ENCODE measurements around the gene ARFRP1. TPM values are rescaled to one million over a fixed set of nuclear protein-coding genes. Genes with fewer than 3 reads are reported as not detected.

ARFRP1 gene
- total and polyA plus RNA-seq, 2 of the 13 experiments (the other 11 are each of a cell fraction or from before 2014, with no cell fraction given), result 32.0 to 51.1 TPM

- TF ChIP-seq SRSF1 (optimal IDR thresholded peaks at IDR 0.05; ENCODE audit: low read depth, low read length) (peak; percentile 9), HNF4G (IDR thresholded peaks at IDR 0.05; ENCODE audit: borderline replicate concordance, low read depth, low read length) (no peak), HNF4G (CRISPR knock-in tag; IDR thresholded peaks at IDR 0.05; ENCODE audit: borderline replicate concordance, low read depth) (0 out of 2 replicates have a peak, but pooled peaks have one; percentile 10), PCBP1 (IDR thresholded peaks at IDR 0.05; ENCODE audit: borderline replicate concordance, low read depth, low read length) (peak; percentile 29; the same call in 1 of the 2 replicates), PHF8 (CRISPR knock-in tag; IDR thresholded peaks at IDR 0.05) (no peak), NR2C2 (CRISPR knock-in tag; IDR thresholded peaks at IDR 0.05; ENCODE audit: borderline replicate concordance) (no peak; the same call in 1 of the 2 replicates), JUND (CRISPR knock-in tag; IDR thresholded peaks at IDR 0.05) (no peak), CAMTA2 (CRISPR knock-in tag; IDR thresholded peaks at IDR 0.05; ENCODE audit: borderline replicate concordance) (0 out of 2 replicates have a peak, but pooled peaks have one; percentile 60), ZXDC (CRISPR knock-in tag; IDR thresholded peaks at IDR 0.05) (0 out of 2 replicates have a peak, but pooled peaks have one; percentile 8), AGO1 (IDR thresholded peaks at IDR 0.05; ENCODE audit: low read depth, low read length, poor library complexity, severe bottlenecking) (peak; percentile 41), ZSCAN21 (CRISPR knock-in tag; IDR thresholded peaks at IDR 0.05; ENCODE audit: borderline replicate concordance) (peak; percentile 39; the same call in 1 of the 2 replicates), MTA1 (CRISPR knock-in tag; IDR thresholded peaks at IDR 0.05; ENCODE audit: borderline replicate concordance) (no peak), RXRA (CRISPR knock-in tag; IDR thresholded peaks at IDR 0.05) (0 out of 2 replicates have a peak, but pooled peaks have one; percentile 22), NFE2L1 (CRISPR knock-in tag; IDR thresholded peaks at IDR 0.05; ENCODE audit: borderline replicate concordance) (0 out of 2 replicates have a peak, but pooled peaks have one; percentile 10), NFIB (CRISPR knock-in tag; IDR thresholded peaks at IDR 0.05; ENCODE audit: borderline replicate concordance) (peak; percentile 91; the same call in 1 of the 2 replicates), POLR2AphosphoS5 (IDR thresholded peaks at IDR 0.05; ENCODE audit: low read depth, low read length) (peak; percentile 56; the same call in 1 of the 2 replicates), THAP7 (CRISPR knock-in tag; IDR thresholded peaks at IDR 0.05) (peak; percentile 48; the same call in 1 of the 2 replicates), CREB1 (IDR thresholded peaks at IDR 0.05) (no peak), CREB1 (CRISPR knock-in tag; IDR thresholded peaks at IDR 0.05) (no peak), RFX1 (IDR thresholded peaks at IDR 0.05) (no peak), YEATS4 (CRISPR knock-in tag; IDR thresholded peaks at IDR 0.05; ENCODE audit: borderline replicate concordance) (no peak), ZNF207 (IDR thresholded peaks at IDR 0.05; ENCODE audit: borderline replicate concordance) (no peak), ZNF563 (CRISPR knock-in tag; IDR thresholded peaks at IDR 0.05) (0 out of 2 replicates have a peak, but pooled peaks have one; percentile 11), DZIP1 (CRISPR knock-in tag; IDR thresholded peaks at IDR 0.05) (no peak)
Measured at GRCh38 chr20:63735859-63736718, 28.3 kb upstream of the ARFRP1 start, which contains the start of gene LIME1 (continued).
